ENCODE results near the gene FBXL16.
A peak's percentile ranks its signal among the peaks of the same experiment; 100 is the strongest.

The FBXL16 gene

DNA sequence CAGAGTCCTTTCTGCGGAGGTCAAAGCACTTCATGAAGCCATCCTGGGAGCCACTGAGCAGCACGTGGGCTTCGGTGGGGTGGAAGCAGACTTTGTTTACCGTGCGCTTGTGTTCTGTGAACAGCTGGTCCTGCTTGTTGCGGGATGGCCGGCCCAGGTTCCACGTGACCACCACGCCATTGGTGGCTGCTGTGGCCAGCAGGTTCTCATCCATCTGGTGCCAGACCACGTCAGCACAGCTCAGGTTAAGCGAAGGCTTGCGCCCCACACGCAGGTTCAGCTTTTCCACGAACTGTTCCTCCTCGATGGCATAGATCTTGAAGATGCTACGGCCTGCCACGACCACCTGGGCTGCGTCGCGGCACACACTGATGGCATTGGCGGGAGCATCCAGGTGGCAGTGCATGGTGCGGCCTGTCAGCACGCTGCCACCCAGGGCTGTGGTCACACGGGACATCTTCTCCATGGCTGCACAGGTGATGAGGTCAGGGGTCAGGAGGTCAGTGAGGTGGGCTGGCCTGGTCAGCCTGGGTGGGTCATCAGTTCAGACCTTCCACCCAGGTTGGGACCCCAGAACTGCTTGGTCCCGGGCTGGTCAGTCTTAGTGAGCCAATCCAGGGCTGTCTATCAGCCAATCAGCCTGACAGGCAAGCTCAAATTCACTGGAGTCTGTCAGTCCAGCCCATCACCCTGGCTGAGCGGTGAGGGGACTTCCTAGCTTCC lies 16.3 kb downstream of the FBXL16 start:
- DNase-seq = no peak

DNA sequence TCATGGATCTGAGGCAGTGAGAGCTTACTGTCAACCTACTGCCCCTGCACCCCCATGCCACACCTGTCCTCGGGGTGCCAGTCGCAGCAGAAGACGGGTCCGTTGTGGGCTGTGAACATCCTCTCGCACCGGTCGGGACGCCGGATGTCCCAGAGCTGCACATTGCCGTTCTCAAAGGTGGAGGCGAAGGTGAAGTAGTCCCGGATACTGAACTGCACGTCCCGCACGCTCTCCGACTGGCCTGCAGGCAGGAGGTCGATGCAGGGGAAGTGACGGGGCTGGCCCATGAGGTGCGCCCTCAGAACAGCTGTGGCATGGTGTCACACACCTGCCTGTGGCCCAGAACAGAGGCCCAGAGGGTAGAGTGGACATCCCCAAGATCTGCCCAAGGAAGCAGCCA lies 18.1 kb downstream of the FBXL16 start:
- no peak for DNase-seq

DNA sequence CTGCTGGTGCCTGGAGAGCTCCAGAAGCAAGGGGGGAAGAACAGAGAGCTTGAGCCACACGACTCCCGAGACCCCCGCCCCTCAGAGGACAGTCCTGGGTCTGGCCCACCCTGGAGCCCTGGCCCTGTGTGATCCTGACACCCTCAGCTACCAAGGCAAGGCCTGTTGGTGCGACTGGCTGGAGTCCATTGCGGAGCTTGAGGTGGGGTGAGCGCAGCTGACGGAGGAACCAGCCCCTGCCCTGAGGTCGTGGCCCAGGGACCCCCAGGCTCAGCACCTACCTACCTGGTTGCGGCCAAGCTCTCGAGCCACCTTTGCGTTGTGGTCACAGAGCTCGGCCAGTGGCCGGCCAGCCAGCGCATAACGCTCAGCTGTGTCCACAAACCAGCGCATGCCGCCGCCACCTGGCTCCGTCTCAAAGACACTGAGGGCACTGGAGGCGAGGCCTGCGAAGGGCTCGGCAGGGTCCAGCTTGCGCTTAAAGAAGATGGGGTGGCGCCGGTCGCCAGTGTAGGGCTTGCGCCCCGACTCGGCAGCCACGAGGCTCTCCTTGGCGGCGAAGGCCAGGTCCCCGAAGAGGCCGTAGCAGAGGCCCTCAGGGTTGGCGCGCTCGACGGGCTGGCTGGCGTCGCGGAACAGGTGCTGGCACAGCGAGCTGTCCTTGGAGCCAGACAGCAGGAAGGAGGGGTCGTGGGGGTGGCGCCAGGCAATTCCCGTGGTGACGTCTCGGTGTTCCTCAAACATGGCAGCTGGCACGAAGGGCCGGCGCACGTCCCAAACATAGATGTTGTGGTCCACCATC lies 18.9 kb downstream of the FBXL16 start:
- DNase-seq = no peak

GRCh38 chr16:685967-686366 lies 19.6 kb downstream of the FBXL16 start:
- DNase-seq = no peak

DNA sequence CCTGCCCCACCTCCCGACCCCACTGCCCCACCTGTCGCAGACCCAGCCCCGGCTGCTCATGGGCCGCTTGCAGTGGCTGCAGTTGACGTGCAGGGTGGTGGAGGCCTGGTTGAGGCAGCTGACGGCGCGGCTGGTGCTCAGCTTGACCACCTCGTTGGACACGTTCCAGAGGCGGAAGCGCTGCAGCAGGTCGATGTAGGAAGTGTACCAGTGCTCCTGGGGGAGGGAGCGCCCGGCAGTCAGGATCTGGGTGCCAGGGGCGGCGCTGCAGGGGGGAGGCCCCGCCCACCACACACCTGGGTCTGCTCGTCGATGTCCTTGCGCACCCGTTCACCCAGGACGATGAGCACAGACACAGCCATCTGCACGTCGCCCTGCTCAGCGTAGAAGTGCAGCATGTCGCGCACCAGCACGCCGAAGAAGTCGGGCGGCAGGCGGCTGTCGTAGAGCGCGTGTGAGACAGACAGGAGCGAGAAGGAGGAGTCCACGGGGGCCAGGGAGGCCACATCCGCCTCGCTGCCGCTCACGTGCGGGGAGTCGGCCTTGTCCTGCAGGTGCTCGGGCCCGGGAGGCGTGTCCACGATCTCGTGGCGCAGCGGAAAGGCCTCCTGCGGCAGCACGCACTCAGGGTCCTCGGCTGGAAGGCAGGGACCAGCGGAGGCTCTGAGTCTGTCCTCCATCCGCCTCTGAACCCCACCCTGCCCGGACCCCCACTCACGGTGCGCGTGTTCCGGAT lies 20.5 kb downstream of the FBXL16 start:
- no peak for DNase-seq

DNA sequence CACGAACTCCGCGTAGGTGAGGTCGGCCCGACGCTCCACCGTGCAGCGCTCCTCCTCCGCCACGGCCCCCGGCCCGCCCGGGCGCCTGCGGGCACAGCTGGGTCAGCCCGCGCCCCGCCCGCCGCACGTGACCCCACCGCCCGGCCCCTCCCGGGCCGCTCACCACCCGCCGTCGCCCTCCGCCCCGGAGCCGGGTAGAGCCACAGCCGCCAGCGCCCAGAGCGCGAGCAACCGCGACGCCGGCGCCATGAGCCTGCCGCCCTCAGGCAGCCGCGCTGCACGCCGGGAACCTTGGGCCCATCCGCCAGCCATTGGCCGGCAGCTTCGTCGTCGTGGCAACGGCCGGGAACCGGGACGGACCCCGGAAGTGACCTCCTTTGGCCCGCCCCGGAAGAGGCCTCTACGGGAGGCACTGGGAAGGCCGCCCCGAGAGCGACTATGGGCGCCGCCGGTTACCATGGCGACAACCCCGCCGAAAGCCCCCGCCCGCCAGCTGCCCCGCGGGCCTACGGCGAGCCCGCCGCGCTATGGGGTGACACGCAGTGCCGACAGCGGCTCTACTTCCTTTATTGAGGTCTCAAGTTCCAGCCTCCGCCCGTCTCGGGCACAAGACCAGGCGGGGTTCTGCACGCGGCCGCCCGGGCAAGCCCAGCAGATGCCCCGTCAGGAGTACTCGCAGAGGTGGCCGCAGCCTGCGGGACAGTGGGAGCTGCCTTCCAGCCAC lies 21.4 kb downstream of the FBXL16 start, which contains the start of gene JMJD8:
JMJD8 (minus strand) TSS at position 264 of the 724 bp plus-strand sequence; CDS start at position 249, 15 bp downstream.
- DNase-seq = peak; percentile 99

- DNase-seq = peak; percentile 45
Observed at GRCh38 chr16:683396-684070, 22.1 kb downstream of the FBXL16 start.

DNA sequence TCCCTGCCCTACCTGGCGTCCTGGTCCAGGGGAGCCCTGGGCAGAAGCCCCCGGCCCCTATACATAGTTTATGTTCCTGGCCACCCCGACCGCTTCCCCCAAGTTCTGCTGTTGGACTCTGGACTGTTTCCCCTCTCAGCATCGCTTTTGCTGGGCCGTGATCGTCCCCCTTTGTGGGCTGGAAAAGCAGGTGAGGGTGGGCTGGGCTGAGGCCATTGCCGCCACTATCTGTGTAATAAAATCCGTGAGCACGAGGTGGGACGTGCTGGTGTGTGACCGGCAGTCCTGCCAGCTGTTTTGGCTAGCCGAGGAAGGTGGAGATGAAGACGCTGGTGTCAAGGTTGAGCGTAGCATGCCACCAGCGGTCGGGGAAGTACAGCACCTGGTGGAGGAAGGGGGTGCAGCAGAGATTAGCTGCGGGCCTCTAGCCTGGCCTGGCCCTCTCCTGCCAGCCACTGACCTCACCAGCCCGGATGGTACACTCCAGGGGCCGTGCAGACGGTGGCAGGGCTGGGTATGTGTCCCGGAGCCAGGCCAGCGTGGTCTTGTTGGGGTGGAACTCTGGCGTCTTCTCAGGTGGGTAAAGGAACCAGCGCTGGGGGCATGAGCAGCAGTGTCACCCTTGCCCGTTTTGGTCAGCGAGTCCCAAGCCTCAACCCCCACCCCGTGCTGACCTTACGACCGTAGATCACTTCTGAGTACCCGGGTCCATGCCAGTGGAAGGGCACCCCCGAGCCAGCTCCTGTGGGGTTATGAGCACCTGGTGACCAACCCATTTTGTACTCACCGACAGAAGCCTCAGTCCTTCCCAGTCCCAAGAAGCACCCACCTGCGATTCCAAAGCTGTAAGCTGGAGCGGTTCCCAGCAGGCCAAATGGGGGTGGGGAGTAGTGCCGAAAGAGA lies 22.9 kb downstream of the FBXL16 start:
- DNase-seq = no peak

- no peak for DNase-seq
Observed at GRCh38 chr16:681746-682427, 23.7 kb downstream of the FBXL16 start.

DNA sequence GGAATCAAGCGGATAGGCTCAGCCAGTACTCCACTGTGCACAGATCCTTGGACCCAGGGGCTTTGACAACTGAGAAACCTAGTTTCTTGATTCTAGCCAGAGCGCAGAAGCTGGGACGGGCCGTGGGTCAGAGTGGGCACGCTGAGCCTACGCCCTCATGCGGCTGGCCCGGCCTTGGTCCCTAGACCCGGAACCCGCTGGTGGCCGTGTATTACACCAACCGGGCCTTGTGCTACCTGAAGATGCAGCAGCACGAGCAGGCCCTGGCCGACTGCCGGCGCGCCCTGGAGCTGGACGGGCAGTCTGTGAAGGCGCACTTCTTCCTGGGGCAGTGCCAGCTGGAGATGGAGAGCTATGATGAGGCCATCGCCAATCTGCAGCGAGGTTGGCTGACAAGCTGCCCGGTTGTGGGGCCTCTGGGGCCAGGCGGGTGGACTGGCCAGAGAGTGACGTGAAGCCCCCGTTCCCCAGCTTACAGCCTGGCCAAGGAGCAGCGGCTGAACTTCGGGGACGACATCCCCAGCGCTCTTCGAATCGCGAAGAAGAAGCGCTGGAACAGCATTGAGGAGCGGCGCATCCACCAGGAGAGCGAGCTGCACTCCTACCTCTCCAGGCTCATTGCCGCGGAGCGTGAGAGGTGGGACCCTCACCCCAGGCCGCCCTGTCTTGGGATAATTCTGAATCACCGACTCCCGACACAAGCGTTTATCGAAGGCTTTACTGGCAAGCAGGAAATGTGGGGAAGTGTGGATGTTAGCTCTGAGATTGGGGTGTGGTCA lies 24.4 kb downstream of the FBXL16 start:
- DNase-seq = peak; percentile 38

GRCh38 chr16:680625-680945 lies 25.0 kb downstream of the FBXL16 start:
- no peak for DNase-seq

- DNase-seq = peak; percentile 94
Observed at GRCh38 chr16:679814-680624, 25.6 kb downstream of the FBXL16 start, which contains the start of gene STUB1. STUB1 (plus strand) TSS chr16:680410; CDS start chr16:680526, 116 bp downstream.

GRCh38 chr16:678858-679813 lies 26.5 kb downstream of the FBXL16 start:
- peak; percentile 70 for DNase-seq

DNA sequence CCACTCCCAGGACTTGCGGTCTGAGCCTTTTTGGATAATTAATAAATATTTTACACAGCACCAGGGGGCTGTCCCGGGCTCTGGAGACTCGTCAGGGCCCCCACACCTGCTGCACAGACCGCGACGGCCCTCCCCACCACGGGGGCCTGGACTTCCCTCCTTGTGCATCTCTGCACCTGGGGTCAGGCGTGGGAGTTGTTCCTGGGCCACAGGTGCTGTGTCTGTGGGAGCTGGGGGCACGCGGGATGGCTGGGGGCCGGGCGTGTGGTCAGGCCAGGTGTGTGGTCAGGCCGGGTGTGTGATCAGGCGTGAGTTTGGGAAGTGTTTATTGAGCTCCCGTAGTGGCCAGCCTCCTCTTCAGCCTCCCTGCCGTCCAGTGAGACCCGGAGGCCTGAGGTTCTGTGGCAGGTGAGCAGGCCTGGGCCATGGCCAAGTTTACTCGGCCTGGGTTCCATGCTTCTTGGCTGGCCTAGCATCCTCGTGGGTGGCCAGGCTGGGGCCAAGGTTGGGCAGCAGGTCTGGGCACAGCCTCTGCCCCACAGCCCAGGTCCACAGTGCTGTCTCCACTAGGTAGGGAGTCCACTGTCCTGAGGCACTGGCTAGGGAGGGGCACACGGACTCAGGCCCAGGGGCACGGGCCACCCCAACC lies 27.3 kb downstream of the FBXL16 start:
- no peak for DNase-seq

DNA sequence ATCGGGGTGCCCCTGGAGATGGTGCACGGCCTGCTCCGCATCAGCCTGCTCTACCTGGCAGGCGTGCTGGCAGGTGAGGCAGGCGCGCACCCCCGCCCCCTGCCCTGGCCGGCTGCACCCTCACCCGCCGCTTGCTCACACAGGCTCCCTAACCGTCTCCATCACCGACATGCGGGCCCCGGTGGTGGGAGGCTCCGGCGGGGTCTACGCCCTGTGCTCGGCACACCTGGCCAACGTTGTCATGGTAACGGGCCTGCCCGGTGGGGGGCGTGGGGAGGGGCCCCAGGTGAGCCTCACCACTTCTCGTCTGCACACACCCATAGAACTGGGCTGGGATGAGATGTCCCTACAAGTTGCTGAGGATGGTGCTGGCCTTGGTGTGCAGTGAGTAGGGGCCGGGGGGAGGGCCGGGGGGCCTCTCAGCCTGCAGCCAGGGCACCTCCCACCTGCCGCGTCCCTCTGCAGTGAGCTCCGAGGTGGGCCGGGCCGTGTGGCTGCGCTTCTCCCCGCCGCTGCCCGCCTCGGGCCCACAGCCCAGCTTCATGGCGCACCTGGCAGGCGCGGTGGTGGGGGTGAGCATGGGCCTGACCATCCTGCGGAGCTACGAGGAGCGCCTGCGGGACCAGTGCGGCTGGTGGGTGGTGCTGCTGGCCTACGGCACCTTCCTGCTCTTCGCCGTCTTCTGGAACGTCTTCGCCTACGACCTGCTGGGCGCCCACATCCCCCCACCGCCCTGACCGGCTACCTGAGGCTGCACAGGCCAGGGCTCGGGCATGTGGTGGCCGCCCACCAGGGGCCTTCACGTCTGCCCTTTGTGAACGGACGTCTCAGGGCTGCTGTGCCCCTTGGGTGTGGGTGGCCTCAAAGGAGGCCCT lies 28.0 kb downstream of the FBXL16 start:
- no peak for DNase-seq

DNA sequence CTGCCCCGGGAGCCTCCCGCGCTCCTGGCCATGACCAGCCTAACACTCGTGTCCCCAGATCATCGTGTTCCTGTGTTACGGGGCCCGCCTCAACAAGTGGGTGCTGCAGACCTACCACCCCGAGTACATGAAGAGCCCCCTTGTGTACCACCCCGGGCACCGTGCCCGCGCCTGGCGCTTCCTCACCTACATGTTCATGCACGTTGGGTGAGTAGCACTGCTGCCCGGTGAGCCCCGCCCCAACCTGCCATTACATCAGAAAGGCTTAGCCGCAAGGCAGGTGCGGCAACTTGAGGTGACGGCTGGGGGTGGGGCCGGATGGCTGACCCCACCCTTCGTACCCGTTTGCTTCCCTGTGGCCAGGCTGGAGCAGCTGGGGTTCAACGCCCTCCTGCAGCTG lies 28.7 kb downstream of the FBXL16 start:
- DNase-seq = no peak

Data from stimulated activated CD4-positive, alpha-beta T cell treated with anti-CD3 and anti-CD28 coated beads, Interleukin-15, amount 100 ng/mL, for 24 hours (primary cell).